ENCODE data around the gene GPR183. TPM values are rescaled to one million over a fixed set of nuclear protein-coding genes. Genes with fewer than 3 reads are reported as not detected.

The GPR183 gene
- 0.40 and 1.1 TPM in 2 replicates for total RNA-seq

- peak; percentile 55 to 89 for DNase-seq (ENCODE audit: low read depth in 2 of 2)
Measured at GRCh38 chr13:99307247-99307646, at the start of gene GPR183. Gene GPR183 (minus strand): TSS chr13:99307399. CDS start chr13:99296145, 11,254 bp downstream.

GRCh38 chr13:99356262-99357091 lies 49.3 kb upstream of the GPR183 start:
- peak; percentile 92 to 97 for DNase-seq (ENCODE audit: low read depth in 2 of 2)

- no peak for DNase-seq (ENCODE audit: low read depth in 2 of 2)
Measured at GRCh38 chr13:99356012-99356261, 48.7 kb upstream of the GPR183 start.

- DNase-seq (ENCODE audit: low read depth in 2 of 2) = peak in 1 of 2 donors; percentile 19
Measured at GRCh38 chr13:99355267-99356011, 48.2 kb upstream of the GPR183 start.

GRCh38 chr13:99354371-99354951 lies 47.3 kb upstream of the GPR183 start:
- no peak for DNase-seq (ENCODE audit: low read depth in 2 of 2)

- DNase-seq (ENCODE audit: low read depth in 2 of 2) = no peak
Measured at GRCh38 chr13:99353836-99354235, 46.6 kb upstream of the GPR183 start.

GRCh38 chr13:99353246-99353600 lies 46.0 kb upstream of the GPR183 start:
- no peak for DNase-seq (ENCODE audit: low read depth in 2 of 2)

- DNase-seq (ENCODE audit: low read depth in 2 of 2) = no peak
Measured at GRCh38 chr13:99352351-99353245, 45.4 kb upstream of the GPR183 start.

GRCh38 chr13:99351772-99352171 lies 44.6 kb upstream of the GPR183 start:
- DNase-seq (ENCODE audit: low read depth in 2 of 2) = no peak

GRCh38 chr13:99350191-99350590 lies 43.0 kb upstream of the GPR183 start:
- DNase-seq (ENCODE audit: low read depth in 2 of 2) = no peak

GRCh38 chr13:99347911-99348451 lies 40.8 kb upstream of the GPR183 start:
- no peak for DNase-seq (ENCODE audit: low read depth in 2 of 2)

- no peak for DNase-seq (ENCODE audit: low read depth in 2 of 2)
Measured at GRCh38 chr13:99347335-99347878, 40.2 kb upstream of the GPR183 start.

- no peak for DNase-seq (ENCODE audit: low read depth in 2 of 2)
Measured at GRCh38 chr13:99346335-99347042, 39.3 kb upstream of the GPR183 start.

GRCh38 chr13:99345345-99345744 lies 38.1 kb upstream of the GPR183 start:
- DNase-seq (ENCODE audit: low read depth in 2 of 2) = no peak

GRCh38 chr13:99344610-99345208 lies 37.5 kb upstream of the GPR183 start:
- DNase-seq (ENCODE audit: low read depth in 2 of 2) = no peak

GRCh38 chr13:99342723-99343315 lies 35.6 kb upstream of the GPR183 start:
- DNase-seq (ENCODE audit: low read depth in 2 of 2) = no peak

GRCh38 chr13:99341969-99342722 lies 34.9 kb upstream of the GPR183 start:
- DNase-seq (ENCODE audit: low read depth in 2 of 2) = no peak

GRCh38 chr13:99340638-99341037 lies 33.4 kb upstream of the GPR183 start:
- DNase-seq (ENCODE audit: low read depth in 2 of 2) = no peak

Data from lung microvascular endothelial cell (primary cell).